ENCODE results near the gene CCR9. TPM values are rescaled to one million over a fixed set of nuclear protein-coding genes. Genes with fewer than 3 reads are reported as not detected.

The CCR9 gene
- polyA plus RNA-seq, 3 donors, result 0.05 to 0.06 TPM; not detected in 1

DNA sequence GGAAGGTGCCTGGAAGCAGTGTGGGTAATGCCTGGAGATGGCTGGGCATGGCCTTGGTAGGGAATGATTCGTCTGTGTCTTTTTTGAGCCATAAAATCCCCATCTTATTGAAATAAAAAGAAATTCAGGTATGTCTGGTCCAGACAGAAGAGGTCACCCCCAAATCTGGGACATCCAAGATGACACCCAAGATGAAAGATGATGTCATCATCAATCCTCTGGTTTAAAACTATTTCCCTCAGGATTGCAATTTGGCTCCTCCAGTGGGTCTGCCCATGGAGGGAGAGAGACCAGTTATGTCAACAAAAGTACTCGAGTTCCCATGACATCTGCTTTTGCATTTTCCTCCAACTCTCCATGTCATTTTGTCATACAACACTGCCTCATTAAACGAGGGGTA, 16.7 kb upstream of the CCR9 start:
- no peak overlapping the region for H3K27ac ChIP-seq (ENCODE audit: low read depth, low read length)
- WGBS, 3 donors, result 57 to 66% (median 63%) methylated on average over 3 of the region's 3 CpGs

- no peak overlapping the region for H3K27ac ChIP-seq (ENCODE audit: low read depth, low read length)
- 59 to 78% (median 67%) methylated on average over 4 of the region's 4 CpGs for WGBS, 3 donors
Measured at GRCh38 chr3:45870099-45870498, 16.2 kb upstream of the CCR9 start.

DNA sequence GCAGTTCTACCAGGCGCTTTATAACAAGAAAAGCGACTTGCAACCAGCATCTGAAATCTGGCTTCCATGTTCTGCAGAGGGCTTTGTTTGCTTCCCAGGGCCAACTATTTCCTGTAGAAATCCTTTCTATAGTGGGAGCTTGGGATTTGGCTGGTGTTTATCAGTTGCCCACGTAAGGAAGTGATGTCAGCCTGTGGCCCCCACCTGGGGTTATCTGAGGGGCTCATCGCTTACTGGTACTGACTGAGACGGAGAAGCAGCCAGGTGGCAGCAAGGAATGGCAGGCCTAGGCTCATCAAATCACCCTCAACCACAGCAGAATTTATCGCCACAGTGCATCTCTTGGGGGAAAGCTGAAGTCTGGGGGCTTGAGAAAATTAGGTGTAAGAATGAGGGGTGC, 14.6 kb upstream of the CCR9 start:
- H3K27ac ChIP-seq (ENCODE audit: low read depth, low read length), result no peak overlapping the region

DNA sequence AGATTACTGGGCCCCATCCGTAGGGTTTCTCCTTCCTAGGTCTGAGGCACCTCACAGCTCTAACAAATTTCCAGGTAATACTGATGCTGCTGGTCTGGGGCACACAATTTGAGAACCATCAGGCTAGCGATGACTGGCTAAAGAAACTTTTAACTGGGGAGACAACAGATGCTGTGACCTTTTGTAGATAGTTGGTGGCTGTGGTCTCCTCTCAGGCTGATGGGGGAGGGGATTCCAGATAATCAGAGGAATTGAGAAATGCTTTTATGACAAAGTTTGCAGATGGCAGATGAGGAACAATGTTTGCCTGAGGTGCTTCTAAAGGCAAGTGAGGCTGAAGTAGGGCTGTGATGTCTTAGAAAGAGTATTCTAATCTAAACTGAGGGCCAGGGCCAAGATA, 13.8 kb upstream of the CCR9 start:
- H3K27ac ChIP-seq (ENCODE audit: low read depth, low read length), result no peak overlapping the region
- 73 to 79% (median 77%) methylated on average over 2 of the region's 2 CpGs for WGBS, 3 donors

More for the DNA sequence above, 14.6 kb upstream of the CCR9 start:
- WGBS, 3 donors, result 76 to 80% (median 77%) methylated on average over 6 of the region's 6 CpGs

GRCh38 chr3:45873036-45873435, 13.3 kb upstream of the CCR9 start:
- H3K27ac ChIP-seq (ENCODE audit: low read depth, low read length), result no peak overlapping the region

DNA sequence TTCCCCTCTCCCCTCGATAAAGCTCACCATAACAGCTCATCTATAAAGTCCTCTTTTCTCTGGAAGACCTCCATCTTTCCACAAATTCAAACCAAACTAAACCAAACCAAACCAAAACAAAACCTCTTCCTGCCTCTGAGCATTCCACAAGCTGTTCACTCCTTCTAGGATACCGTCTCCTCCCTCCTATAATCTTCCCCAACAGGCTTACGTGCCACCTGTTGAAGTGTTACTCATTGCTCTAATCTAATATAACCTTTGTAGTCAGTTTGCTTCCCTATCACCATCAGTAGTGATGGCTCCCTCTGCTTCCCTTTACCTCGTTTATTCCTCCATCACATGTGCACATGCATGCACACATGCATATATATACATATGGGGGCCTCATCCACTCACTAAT, 12.7 kb upstream of the CCR9 start:
- 87 to 90% (median 89%) methylated on average over 4 of the region's 4 CpGs for WGBS, 3 donors

DNA sequence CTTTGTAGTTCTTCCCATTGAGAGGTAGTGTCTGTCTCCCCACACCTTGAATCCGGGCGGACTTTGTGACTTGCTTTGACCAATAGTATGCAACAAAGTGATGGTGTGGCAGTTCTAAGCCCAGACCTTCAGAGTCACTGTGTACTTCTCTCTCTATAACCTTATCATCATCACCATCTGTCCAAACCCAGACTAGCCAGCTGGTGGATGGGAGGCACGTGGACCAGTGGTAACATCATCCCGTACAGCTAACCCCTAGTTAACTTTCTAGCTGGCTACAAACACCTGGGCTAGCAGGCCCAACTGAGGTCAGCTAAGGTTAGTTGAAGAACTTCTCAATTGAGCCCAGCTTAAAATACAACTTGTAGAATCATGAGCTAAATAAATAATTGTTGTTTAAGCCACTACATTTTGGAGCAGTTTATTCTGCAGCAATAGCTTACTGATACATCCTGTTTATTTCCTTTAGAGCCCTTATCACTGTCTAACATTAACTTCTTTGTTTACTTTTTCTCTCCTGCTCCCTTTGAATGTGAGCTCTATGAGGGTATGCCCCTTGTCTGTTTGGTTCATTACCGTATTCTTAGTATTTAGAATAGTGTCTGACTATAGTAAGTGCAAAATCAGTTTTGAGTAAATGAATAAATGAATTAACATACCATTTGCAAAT, 11.5 kb upstream of the CCR9 start:
- WGBS, 3 donors, result 74 to 77% (median 75%) methylated on average over 5 of the region's 5 CpGs
- no peak overlapping the region for H3K27ac ChIP-seq (ENCODE audit: low read depth, low read length)

More for the DNA sequence above, 12.7 kb upstream of the CCR9 start:
- H3K27ac ChIP-seq (ENCODE audit: low read depth, low read length), result no peak overlapping the region

- WGBS, 3 donors, result 89 to 95% (median 90%) methylated on average over 2 of the region's 2 CpGs
- no peak overlapping the region for H3K27ac ChIP-seq (ENCODE audit: low read depth, low read length)
Measured at GRCh38 chr3:45878124-45878523, 8.2 kb upstream of the CCR9 start.

GRCh38 chr3:45880725-45881077, 5.6 kb upstream of the CCR9 start:
- WGBS, 3 donors, result 77 to 86% (median 81%) methylated on average over 3 of the region's 3 CpGs
- H3K27ac ChIP-seq (ENCODE audit: low read depth, low read length), result no peak overlapping the region

DNA sequence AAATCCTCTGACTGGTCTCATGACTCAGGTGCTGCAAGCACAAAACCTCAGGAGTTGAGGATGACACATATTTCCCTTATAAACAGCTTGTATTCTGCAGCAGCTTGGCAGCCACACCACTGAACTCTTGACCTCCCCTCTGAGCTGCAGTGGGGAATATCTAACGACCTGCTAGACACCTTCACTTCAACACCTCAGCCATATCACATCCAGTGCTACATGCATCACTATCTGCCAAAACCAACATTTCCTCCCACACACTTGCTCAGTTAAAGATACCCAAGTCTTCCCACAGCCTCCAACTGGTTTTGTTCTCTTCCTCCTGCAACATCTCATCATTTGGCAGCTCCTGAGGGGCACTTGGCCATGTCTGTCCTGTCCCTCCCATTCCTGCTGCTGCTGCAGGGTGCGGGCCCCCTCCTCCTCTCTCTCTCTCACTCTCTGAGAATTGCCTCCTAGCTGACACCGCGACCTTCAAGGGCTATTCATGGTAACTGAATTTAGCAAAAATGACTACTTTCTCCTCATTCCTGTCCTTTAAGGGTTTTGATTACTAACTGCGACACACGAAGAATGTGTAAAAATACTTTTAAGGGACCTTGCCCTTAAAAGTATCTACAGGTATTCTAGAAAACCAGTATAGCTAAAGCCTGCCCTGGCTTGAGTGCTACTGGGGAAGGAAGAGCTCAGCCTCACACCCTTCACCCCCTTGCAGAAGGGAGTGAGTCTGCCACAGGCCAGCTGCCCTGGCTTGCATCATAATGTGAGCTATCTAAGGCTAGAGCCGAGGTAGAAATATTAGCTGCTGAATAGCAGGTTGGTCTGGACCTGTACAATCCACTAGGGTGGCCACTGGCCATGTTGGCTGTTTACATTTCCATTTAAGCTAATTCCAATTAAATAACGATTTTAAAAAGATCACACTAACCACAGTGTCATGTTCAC, 5.0 kb upstream of the CCR9 start:
- no peak overlapping the region for H3K27ac ChIP-seq (ENCODE audit: low read depth, low read length)
- WGBS, 3 donors, result 60 to 66% (median 62%) methylated on average over 8 of the region's 8 CpGs

DNA sequence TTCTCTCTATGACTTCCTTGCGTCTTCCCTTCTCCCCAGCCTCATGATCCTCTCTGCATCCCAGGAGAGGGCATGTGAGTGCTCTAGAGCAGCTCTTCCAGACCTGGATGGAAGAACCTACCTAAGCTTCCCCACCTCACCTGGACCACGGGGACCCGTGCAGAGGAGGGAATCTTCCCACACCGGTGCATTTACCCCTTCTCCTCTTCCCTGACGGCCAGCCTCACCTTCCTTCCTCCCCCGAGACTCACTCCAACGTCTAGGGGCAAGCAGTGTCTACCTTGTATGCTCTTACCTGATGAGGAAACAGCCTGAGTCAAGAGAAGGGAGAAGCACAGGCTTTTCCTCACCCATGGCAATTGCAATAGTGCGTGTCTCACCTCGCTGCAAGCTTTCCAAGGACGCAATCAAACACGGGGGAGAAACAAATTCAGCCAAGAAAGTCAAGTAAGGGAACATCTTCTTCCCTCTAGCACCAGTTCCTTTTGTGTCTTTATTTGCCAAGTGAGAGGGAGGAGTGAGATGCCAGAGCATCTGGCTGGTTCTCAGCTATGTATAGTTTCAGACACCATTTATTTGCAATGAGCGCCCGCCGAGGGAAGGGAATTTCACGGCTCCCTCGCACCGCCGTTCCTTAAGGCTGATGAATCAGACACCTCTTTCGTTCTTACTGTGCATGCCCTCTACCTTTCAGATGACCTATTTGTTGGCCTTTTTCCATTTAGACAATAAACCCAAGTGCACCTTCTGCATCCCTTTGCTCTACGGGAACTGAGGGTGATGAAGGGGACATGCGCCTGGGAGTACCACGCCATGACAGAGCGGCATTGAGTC, 1.8 kb upstream of the CCR9 start:
- WGBS, 3 donors, result 49 to 82% (median 80%) methylated on average over 23 of the region's 23 CpGs
- no peak overlapping the region for H3K27ac ChIP-seq (ENCODE audit: low read depth, low read length)

DNA sequence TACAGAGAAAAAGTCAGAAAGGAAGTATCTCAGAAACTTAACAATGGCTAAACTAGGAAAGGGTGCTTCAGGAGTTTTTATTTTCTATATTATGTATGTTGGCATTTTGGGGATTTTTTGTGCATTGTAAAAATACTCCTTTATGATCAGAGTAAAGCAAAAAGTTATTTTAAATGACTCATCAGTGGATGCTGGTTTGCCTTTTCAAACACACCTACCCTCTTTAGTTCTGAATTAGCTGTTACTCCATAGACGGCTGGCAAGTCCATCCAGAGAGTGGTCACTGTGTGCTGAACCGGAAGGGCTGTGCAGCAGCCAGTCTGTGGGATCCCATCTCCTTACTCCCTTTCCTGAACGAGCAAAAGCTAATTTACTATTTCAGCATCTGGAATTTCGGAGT, 942 bp downstream of the CCR9 start:
- WGBS, 3 donors, result 80 to 85% (median 80%) methylated on average over 4 of the region's 4 CpGs
- no peak overlapping the region for H3K27ac ChIP-seq (ENCODE audit: low read depth, low read length)

- 68 to 80% (median 69%) methylated on average over 7 of the region's 7 CpGs for WGBS, 3 donors
Measured at GRCh38 chr3:45887759-45888511, 1.6 kb downstream of the CCR9 start.

GRCh38 chr3:45889337-45889736, 3.0 kb downstream of the CCR9 start:
- H3K27ac ChIP-seq (ENCODE audit: low read depth, low read length), result no peak overlapping the region
- 66 to 86% (median 70%) methylated on average over 4 of the region's 4 CpGs for WGBS, 3 donors

More at GRCh38 chr3:45887759-45888511, 1.6 kb downstream of the CCR9 start:
- H3K27ac ChIP-seq (ENCODE audit: low read depth, low read length), result no peak overlapping the region

DNA sequence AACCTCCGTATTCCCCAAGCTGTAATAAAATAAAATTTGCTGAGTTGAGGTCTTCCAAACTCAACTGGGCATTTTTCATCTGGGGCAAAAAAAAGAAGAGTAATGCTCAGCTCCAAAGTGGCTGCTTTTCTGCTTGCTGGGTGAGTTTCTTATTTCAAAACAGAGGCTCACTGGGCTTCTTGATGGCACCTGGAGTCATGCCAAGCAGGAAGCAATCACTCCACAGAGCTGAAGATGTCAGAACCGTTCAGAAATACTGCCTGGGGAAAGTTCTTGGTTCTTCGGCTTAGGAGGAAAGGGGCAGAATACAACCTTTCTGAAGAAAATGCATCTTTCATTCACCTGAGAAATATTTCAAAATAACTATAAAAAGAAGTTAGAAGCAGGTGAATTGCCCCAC, 4.1 kb downstream of the CCR9 start:
- no peak overlapping the region for H3K27ac ChIP-seq (ENCODE audit: low read depth, low read length)
- WGBS, 3 donors, result 31 to 39% (median 34%) methylated on average over 3 of the region's 3 CpGs

GRCh38 chr3:45892161-45892560, 5.8 kb downstream of the CCR9 start:
- WGBS, 3 donors, result 96 to 98% (median 97%) methylated on average over 1 of the region's 1 CpG
- H3K27ac ChIP-seq (ENCODE audit: low read depth, low read length), result no peak overlapping the region

GRCh38 chr3:45894015-45894414, 7.7 kb downstream of the CCR9 start:
- no peak overlapping the region for H3K27ac ChIP-seq (ENCODE audit: low read depth, low read length)

More at GRCh38 chr3:45894015-45894414, 7.7 kb downstream of the CCR9 start:
- 44 to 75% (median 46%) methylated on average over 6 of the region's 6 CpGs for WGBS, 3 donors
